H9 (cell line): Measurements from ENCODE around the gene HOXC6. TPM values are rescaled to one million over a fixed set of nuclear protein-coding genes. Genes with fewer than 3 reads are reported as not detected.

Source experiments
- DNase-seq: peaks from one replicate; pipeline ENCODE4 v3.0.0-alpha.2; 2017
- H2AFZ ChIP-seq: one replicate; pipeline ENCODE4 v1.6.1; 2013; ENCODE audit warnings: mild to moderate bottlenecking, low read length, control low read depth, moderate library complexity
- H2AK5ac ChIP-seq: 2 replicates; pipeline ENCODE4 v1.6.1; 2013; ENCODE audit warnings: low read length, control low read depth, mixed read lengths; ENCODE audit not compliant: insufficient read length
- H2BK120ac ChIP-seq: one replicate; pipeline ENCODE4 v1.6.1; 2013; ENCODE audit warnings: low read depth, mild to moderate bottlenecking, low read length, control low read depth, inconsistent platforms; ENCODE audit not compliant: poor library complexity, severe bottlenecking
- H2BK12ac ChIP-seq: 2 replicates; pipeline ENCODE4 v1.6.1; 2013; ENCODE audit warnings: low read length, control low read depth, mixed read lengths, low read depth; ENCODE audit not compliant: insufficient read length
- H2BK15ac ChIP-seq: 2 replicates; pipeline ENCODE4 v1.6.1; 2013; ENCODE audit warnings: low read depth, low read length, control low read depth
- H2BK20ac ChIP-seq: one replicate; pipeline ENCODE4 v1.6.1; 2013; ENCODE audit warnings: low read depth, mild to moderate bottlenecking, low read length, control low read depth, inconsistent platforms; ENCODE audit not compliant: poor library complexity, severe bottlenecking
- H2BK5ac ChIP-seq: 2 replicates; pipeline ENCODE4 v1.6.1; 2013; ENCODE audit warnings: low read length, control low read depth, mixed read lengths; ENCODE audit not compliant: insufficient read length
- H3K14ac ChIP-seq: 2 replicates; pipeline ENCODE4 v1.6.1; 2013; ENCODE audit warnings: low read length, control low read depth; ENCODE audit not compliant: insufficient read depth
- H3K18ac ChIP-seq: 2 replicates; pipeline ENCODE4 v1.6.1; 2013; ENCODE audit warnings: low read depth, mild to moderate bottlenecking, mixed read lengths, low read length, control low read depth; ENCODE audit not compliant: insufficient read length
- H3K23ac ChIP-seq: 2 replicates; pipeline ENCODE4 v1.6.1; 2013; ENCODE audit warnings: low read length, control low read depth, mixed read lengths, low read depth; ENCODE audit not compliant: insufficient read length
- H3K23me2 ChIP-seq: 2 replicates; pipeline ENCODE4 v1.6.1; 2013; ENCODE audit warnings: low read depth, mild to moderate bottlenecking, mixed read lengths, low read length, control low read depth; ENCODE audit not compliant: insufficient read length, poor library complexity, severe bottlenecking
- H3K27ac ChIP-seq: 2 replicates; pipeline ENCODE4 v1.5.1; 2013; ENCODE audit warnings: low read length, control low read depth, mixed read lengths, low read depth; ENCODE audit not compliant: insufficient read length
- H3K27me3 ChIP-seq: 2 replicates; pipeline ENCODE4 v1.6.1; 2013; ENCODE audit warnings: low read length, control low read depth, inconsistent platforms; ENCODE audit not compliant: insufficient read depth
- H3K4ac ChIP-seq: 2 replicates; pipeline ENCODE4 v1.6.1; 2013; ENCODE audit warnings: low read depth, mild to moderate bottlenecking, control low read depth, inconsistent platforms, low read length, moderate library complexity
- H3K4me1 ChIP-seq: 2 replicates; pipeline ENCODE4 v1.6.1; 2013; ENCODE audit warnings: low read length, control low read depth, inconsistent platforms; ENCODE audit not compliant: insufficient read depth
- H3K4me2 ChIP-seq: 2 replicates; pipeline ENCODE4 v1.6.1; 2013; ENCODE audit warnings: low read length, control low read depth, mixed read lengths; ENCODE audit not compliant: insufficient read length, insufficient read depth
- H3K56ac ChIP-seq: 2 replicates; pipeline ENCODE4 v1.6.1; 2013; ENCODE audit warnings: low read depth, mild to moderate bottlenecking, mixed read lengths, low read length, control low read depth; ENCODE audit not compliant: insufficient read length
- H3K79me1 ChIP-seq: 2 replicates; pipeline ENCODE4 v1.6.1; 2013; ENCODE audit warnings: low read depth, mild to moderate bottlenecking, moderate library complexity, low read length, control low read depth, inconsistent platforms; ENCODE audit not compliant: insufficient read depth, poor library complexity, severe bottlenecking
- H3K79me2 ChIP-seq: 2 replicates; pipeline ENCODE4 v1.6.1; 2013; ENCODE audit warnings: low read length, control low read depth, inconsistent platforms; ENCODE audit not compliant: insufficient read depth
- H3K9ac ChIP-seq: 2 replicates; pipeline ENCODE4 v1.6.1; 2013; ENCODE audit warnings: low read length, control low read depth, mixed read lengths; ENCODE audit not compliant: insufficient read length; ENCODE audit errors: extremely low read depth
- H3K9me3 ChIP-seq: one replicate; pipeline ENCODE4 v1.6.1; 2013; ENCODE audit warnings: low read depth, low read length, inconsistent platforms; ENCODE audit not compliant: control insufficient read depth
- H3T11ph ChIP-seq: one replicate; pipeline ENCODE4 v1.6.1; 2013; ENCODE audit warnings: mild to moderate bottlenecking, low read length, control low read depth, inconsistent platforms
- H4K20me1 ChIP-seq: one replicate; pipeline ENCODE4 v1.6.1; 2013; ENCODE audit not compliant: control insufficient read depth, insufficient read length, insufficient read depth
- H4K5ac ChIP-seq: 2 replicates; pipeline ENCODE4 v1.6.1; 2013; ENCODE audit warnings: low read depth, mild to moderate bottlenecking, mixed read lengths, low read length, control low read depth; ENCODE audit not compliant: insufficient read length
- H4K8ac ChIP-seq: replicated peaks from 2 replicates; pipeline ENCODE4 v1.6.1; 2013; ENCODE audit warnings: low read length, control low read depth, mixed read lengths, low read depth; ENCODE audit not compliant: insufficient read length
- H4K91ac ChIP-seq: 2 replicates; pipeline ENCODE4 v1.6.1; 2013; ENCODE audit warnings: low read depth, mild to moderate bottlenecking, moderate library complexity, mixed read lengths, low read length, control low read depth; ENCODE audit not compliant: insufficient read length
- H3K27ac Mint-ChIP-seq, 3 experiments: 2 replicates in 2 of 3; 3 replicates in 1 of 3; pipeline ENCODE4 v1.8.0; 2020 to 2021; ENCODE audit warnings: mixed read lengths in 3 of 3, mild to moderate bottlenecking in 1 of 3, moderate library complexity in 1 of 3
- H3K27me3 Mint-ChIP-seq: 2 replicates; pipeline ENCODE4 v1.8.0; 2021; ENCODE audit warnings: low read depth, mild to moderate bottlenecking, moderate library complexity, mixed read lengths
- H3K36me3 Mint-ChIP-seq, 3 experiments: 2 replicates in 2 of 3; 3 replicates in 1 of 3; pipeline ENCODE4 v1.8.0; 2020 to 2021; ENCODE audit warnings: low read depth in 3 of 3, mixed read lengths in 3 of 3; ENCODE audit not compliant: insufficient read depth in 1 of 3
- H3K4me1 Mint-ChIP-seq, 2 experiments: 2 replicates each; pipeline ENCODE4 v1.8.0; 2020; ENCODE audit warnings: mixed read lengths in 2 of 2
- H3K4me3 Mint-ChIP-seq, 2 experiments: 2 replicates in 1 of 2; 3 replicates in 1 of 2; pipeline ENCODE4 v1.8.0; 2020 to 2021; ENCODE audit warnings: mild to moderate bottlenecking in 2 of 2, mixed read lengths in 2 of 2, moderate library complexity in 1 of 2
- H3K9me3 Mint-ChIP-seq, 2 experiments: 2 replicates in 1 of 2; 3 replicates in 1 of 2; pipeline ENCODE4 v1.8.0; 2020; ENCODE audit warnings: mild to moderate bottlenecking in 2 of 2, mixed read lengths in 2 of 2, moderate library complexity in 1 of 2
- CTCF ChIP-seq: fragments of 200-600 bp; sonication (generic); conservative IDR thresholded peaks from 3 replicates; pipeline ENCODE4 v1.8.0; 2021; ENCODE audit warnings: antibody characterized with exemption, mild to moderate bottlenecking
- WGBS: extraction: QIAGEN DNeasy Blood & Tissue Kit; methylation state at CpG from one replicate; pipeline ENCODE4 v1.1.7; 2013; ENCODE audit warnings: missing lambda C conversion rate, low lambda C conversion rate, mixed read lengths; ENCODE audit not compliant: insufficient read length; ENCODE audit errors: extremely low coverage; 5-methylcytosine and 5-hydroxymethylcytosine counted together
- total RNA-seq: library from RNA; stranded (reverse); gene quantifications from 2 replicates; pipeline ENCODE4 v1.2.1, GENCODE V29; 2021

HOXC6 gene
- total RNA-seq, 1 experiment from 2014 or later, result not detected

GRCh38 chr12:54004063-54004840 lies 24.0 kb upstream of the HOXC6 start:
- Mint-ChIP-seq H3K4me1 (peaks cover 5 to 14% of the 10 kb centered on the region in 2 experiments), H3K36me3 (no peaks in the 10 kb centered on the region), H3K9me3 (peaks cover 4 to 6% of the 10 kb centered on the region in 2 experiments; a peak in 3 of 5 replicates), H3K27ac (no peak overlapping the region), H3K27me3 (peaks cover 100% of the 10 kb centered on the region), H3K4me3 (no peak overlapping the region)
- Histone ChIP-seq H4K5ac (no peak overlapping the region), H2BK5ac (no peak overlapping the region), H3K9me3 (no peaks in the 10 kb centered on the region), H3K27me3 (peaks cover 96% of the 10 kb centered on the region), H2BK20ac (no peak overlapping the region), H3K9ac (no peak overlapping the region), H3K23ac (no peak overlapping the region), H3K4me2 (no peak overlapping the region), H3K27ac (no peak overlapping the region), H3K4ac (no peak overlapping the region), H4K91ac (no peak overlapping the region), H2AK5ac (no peak overlapping the region), H4K20me1 (no peaks in the 10 kb centered on the region), H3K18ac (no peak overlapping the region), H3K79me2 (no peaks in the 10 kb centered on the region), H2BK12ac (no peak overlapping the region), H2AFZ (no peak overlapping the region), H3K4me1 (no peaks in the 10 kb centered on the region), H2BK120ac (no peak overlapping the region), H3K56ac (no peak overlapping the region), H2BK15ac (no peak overlapping the region), H3K23me2 (no peaks in the 10 kb centered on the region), H3K79me1 (no peaks in the 10 kb centered on the region), H4K8ac (no peak overlapping the region), H3T11ph (no peak overlapping the region), H3K14ac (no peak overlapping the region)
- DNase-seq, result no peak
- TF ChIP-seq CTCF, result no peak
- WGBS, result no CpG with 5 or more reads among the region's 20 CpGs
